GM12891 (cell line): ENCODE results near the gene PDE8A.

Source experiments
- POLR2A ChIP-seq: IDR thresholded peaks from 2 replicates; pipeline ENCODE4 v1.6.1; 2011; ENCODE audit warnings: low read depth, low read length, control low read depth
- POLR2AphosphoS5 ChIP-seq: IDR thresholded peaks from 2 replicates; pipeline ENCODE4 v1.6.1; 2011; ENCODE audit warnings: low read depth, low read length, control low read depth
- SPI1 ChIP-seq: IDR thresholded peaks from 2 replicates; pipeline ENCODE4 v1.6.1; 2011; ENCODE audit warnings: low read depth, low read length, control low read depth
- TAF1 ChIP-seq: IDR thresholded peaks from 2 replicates; pipeline ENCODE4 v1.6.1; 2011; ENCODE audit warnings: low read depth, low read length, control low read depth

DNA sequence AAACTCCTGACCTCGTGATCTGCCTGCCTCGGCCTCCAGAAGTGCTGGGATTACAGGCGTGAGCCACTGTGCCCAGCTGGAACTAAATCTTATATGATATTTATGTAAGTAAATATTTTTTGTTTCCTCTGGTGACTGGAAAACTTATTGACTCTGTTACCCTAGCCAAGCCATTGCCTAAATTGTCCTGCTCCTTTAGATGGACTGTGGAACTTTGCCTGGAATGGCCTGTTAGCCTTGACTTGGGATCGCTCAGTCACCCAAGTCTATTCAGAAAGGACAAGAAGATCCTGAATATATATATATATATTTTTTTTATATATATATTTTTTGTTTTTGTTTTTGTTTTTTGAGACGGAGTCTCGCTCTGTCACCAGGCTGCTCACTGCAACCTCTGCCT is 113.9 kb downstream of the PDE8A start:
- no peak for TF ChIP-seq POLR2A
- no peak for TF ChIP-seq TAF1
- no peak for TF ChIP-seq POLR2AphosphoS5
- TF ChIP-seq SPI1, result no peak
